Endothelial cell of umbilical vein (primary cell): Measurements from ENCODE around the gene ACVR2B. TPM values are rescaled to one million over a fixed set of nuclear protein-coding genes. Genes with fewer than 3 reads are reported as not detected.

Source experiments
- BruUV-seq: library from RNA; stranded (reverse); fragments of 400-500 nt; replicated peaks from 2 replicates; lab custom pipeline; 2021; lab: Mats Ljungman, UMichigan
- CTCF ChIA-PET: fragments of 300-600, 350-600 bp; sonication (Branson Sonifier 250); formaldehyde crosslinking; loops from one replicate; lab custom pipeline; 2021; ENCODE audit warnings: antibody characterized with exemption, inconsistent platforms; lab: Charles Lee
- POLR2A ChIA-PET: fragments of 300-600, 350-600 bp; sonication (Branson Sonifier 250); formaldehyde crosslinking; loops from one replicate; lab custom pipeline; 2021; ENCODE audit warnings: antibody characterized with exemption, inconsistent platforms; lab: Charles Lee
- DNase-seq: peaks from one replicate; pipeline ENCODE4 v3.0.0-alpha.2; 2011; ENCODE audit warnings: low read depth, low spot score
- FAIRE-seq: peaks from 2 replicates; lab custom pipeline; 2011; peaks lifted over from hg19 to GRCh38; lab: Jason Lieb, UNC
- H2AFZ ChIP-seq: 2 replicates; pipeline ENCODE4 v1.6.0; 2012; ENCODE audit warnings: low read depth, low read length, control low read depth, inconsistent platforms
- H3K27ac ChIP-seq: 2 replicates; pipeline ENCODE4 v1.5.1; 2011; ENCODE audit warnings: low read depth, mild to moderate bottlenecking, control low read depth, low read length, moderate library complexity; ENCODE audit not compliant: insufficient read depth
- H3K27me3 ChIP-seq, 2 experiments: 2 replicates each; pipeline versions ENCODE4 v1.6.0 to v1.6.1; 2011; ENCODE audit warnings: low read length in 2 of 2, mixed read lengths in 1 of 2; ENCODE audit not compliant: control insufficient read depth in 2 of 2, insufficient read depth in 2 of 2
- H3K36me3 ChIP-seq, 2 experiments: 2 replicates in 1 of 2; 3 replicates in 1 of 2; pipeline ENCODE4 v1.5.1; 2011; ENCODE audit warnings: low read length in 2 of 2, mild to moderate bottlenecking in 1 of 2, moderate library complexity in 1 of 2; ENCODE audit not compliant: control insufficient read depth in 2 of 2, insufficient read depth in 2 of 2; ENCODE audit errors: extremely low read depth in 1 of 2
- H3K4me1 ChIP-seq: 3 replicates; pipeline ENCODE4 v1.5.1; 2011; ENCODE audit warnings: mild to moderate bottlenecking, low read length; ENCODE audit not compliant: control insufficient read depth, insufficient read depth; ENCODE audit errors: extremely low read depth
- H3K4me2 ChIP-seq: 2 replicates; pipeline ENCODE4 v1.6.1; 2011; ENCODE audit warnings: low read length, control low read depth, mixed read lengths; ENCODE audit not compliant: insufficient read depth
- H3K4me3 ChIP-seq, 3 experiments: fragments of 200-600 bp in 1 of 3; sonication (generic), shearing (Covaris generic) in 1 of 3; replicated peaks in 1 of 3; 2 replicates each; pipeline ENCODE4 v1.5.1; 2011 to 2016; ENCODE audit warnings: control low read depth in 3 of 3, low read length in 3 of 3, mild to moderate bottlenecking in 2 of 3, inconsistent platforms in 1 of 3, low read depth in 1 of 3, moderate library complexity in 1 of 3; ENCODE audit not compliant: insufficient read depth in 1 of 3
- H3K79me2 ChIP-seq: 2 replicates; pipeline ENCODE4 v1.6.0; 2012; ENCODE audit warnings: low read length, inconsistent platforms; ENCODE audit not compliant: control insufficient read depth, insufficient read depth
- H3K9ac ChIP-seq: replicated peaks from 2 replicates; pipeline ENCODE3; 2011; ENCODE audit warnings: low read length, control low read depth; ENCODE audit not compliant: insufficient read depth; ENCODE audit errors: extremely low read depth
- H3K9me1 ChIP-seq: replicated peaks from 3 replicates; pipeline ENCODE4 v1.6.0; 2011; ENCODE audit warnings: mild to moderate bottlenecking, low read length; ENCODE audit not compliant: control insufficient read depth, insufficient read depth; ENCODE audit errors: extremely low read depth
- H3K9me3 ChIP-seq: replicated peaks from 2 replicates; pipeline ENCODE4 v1.5.1; 2012; ENCODE audit warnings: low read length, inconsistent platforms; ENCODE audit not compliant: control insufficient read depth, insufficient read depth
- H4K20me1 ChIP-seq: replicated peaks from 2 replicates; pipeline ENCODE3; 2011; ENCODE audit warnings: mild to moderate bottlenecking, low read length; ENCODE audit not compliant: control insufficient read depth, insufficient read depth; ENCODE audit errors: extremely low read depth
- EZH2 ChIP-seq: IDR thresholded peaks from 2 replicates; pipeline ENCODE4 v1.6.1; 2012; ENCODE audit warnings: borderline replicate concordance, low read depth, mild to moderate bottlenecking, moderate library complexity, low read length, inconsistent platforms; ENCODE audit not compliant: severe bottlenecking
- FOS ChIP-seq: IDR thresholded peaks from 2 replicates; pipeline ENCODE4 v1.6.1; 2011; ENCODE audit warnings: mild to moderate bottlenecking, low read length, moderate library complexity, borderline replicate concordance; ENCODE audit not compliant: insufficient read depth
- GATA2 ChIP-seq: IDR thresholded peaks from 2 replicates; pipeline ENCODE4 v1.7.0; 2011; ENCODE audit warnings: low read depth, mild to moderate bottlenecking, moderate library complexity, mixed read lengths, low read length; ENCODE audit not compliant: insufficient read length, insufficient read depth
- JUN ChIP-seq: IDR thresholded peaks from 2 replicates; pipeline ENCODE4 v1.6.1; 2011; ENCODE audit warnings: borderline replicate concordance, low read depth; ENCODE audit not compliant: insufficient read length, insufficient read depth
- MAX ChIP-seq: IDR thresholded peaks from 2 replicates; pipeline ENCODE4 v1.6.1; 2011; ENCODE audit not compliant: insufficient read depth, insufficient read length
- POLR2A ChIP-seq: IDR thresholded peaks from 2 replicates; pipeline ENCODE4 v1.6.1; 2012; ENCODE audit warnings: low read depth, mild to moderate bottlenecking, control low read depth, low read length
- POLR2AphosphoS5 ChIP-seq: IDR thresholded peaks from 2 replicates; pipeline ENCODE4 v1.6.1; 2012; ENCODE audit warnings: low read depth, mild to moderate bottlenecking, control low read depth, low read length, moderate library complexity; ENCODE audit not compliant: insufficient read depth
- dilution Hi-C: fragments of 300-500 bp; cut with MboI; formaldehyde crosslinking; loops from one replicate; pipeline ENCODE4 v1.15.0; 2019; ENCODE audit warnings: low sequenced_read_pairs; ENCODE audit not compliant: extremely low pct_ligation_motif_present
- intact Hi-C: fragments of 100-400 bp; cut with micrococcal nuclease; formaldehyde crosslinking; loops from one replicate; pipeline ENCODE4 v1.10.0; 2022
- polyA plus RNA-seq, 4 experiments: library from polyadenylated mRNA; depleted of rRNA in 3 of 4; stranded (reverse) in 3 of 4; unstranded in 1 of 4; fragments of >200 nt; gene quantifications; 2 replicates each; pipeline versions ENCODE4 v1.2.1 to v1.2.3, GENCODE V29; 2011 to 2012; ENCODE audit warnings: missing spikeins in 1 of 4
- total RNA-seq: library from RNA; stranded (reverse); gene quantifications from 2 replicates; pipeline ENCODE4 v1.2.3, GENCODE V29; 2021
- TF ChIP-seq, protein P1 (sequence below), 2 donors: IDR thresholded peaks; 1 replicate in 1 of 2; 2 replicates in 1 of 2; pipeline ENCODE4 v1.5.1; 2011; ENCODE audit warnings: low read length in 2 of 2, mild to moderate bottlenecking in 2 of 2, moderate library complexity in 2 of 2, control low read depth in 1 of 2, inconsistent platforms in 1 of 2, low read depth in 1 of 2; ENCODE audit not compliant: insufficient read depth in 1 of 2; ENCODE audit errors: extremely low read depth in 1 of 2

ACVR2B gene
- total and polyA plus RNA-seq, 2 donors (not counting 3 experiments of a cell fraction or from before 2014, with no cell fraction given) = 2.0 to 4.9 TPM

DNA sequence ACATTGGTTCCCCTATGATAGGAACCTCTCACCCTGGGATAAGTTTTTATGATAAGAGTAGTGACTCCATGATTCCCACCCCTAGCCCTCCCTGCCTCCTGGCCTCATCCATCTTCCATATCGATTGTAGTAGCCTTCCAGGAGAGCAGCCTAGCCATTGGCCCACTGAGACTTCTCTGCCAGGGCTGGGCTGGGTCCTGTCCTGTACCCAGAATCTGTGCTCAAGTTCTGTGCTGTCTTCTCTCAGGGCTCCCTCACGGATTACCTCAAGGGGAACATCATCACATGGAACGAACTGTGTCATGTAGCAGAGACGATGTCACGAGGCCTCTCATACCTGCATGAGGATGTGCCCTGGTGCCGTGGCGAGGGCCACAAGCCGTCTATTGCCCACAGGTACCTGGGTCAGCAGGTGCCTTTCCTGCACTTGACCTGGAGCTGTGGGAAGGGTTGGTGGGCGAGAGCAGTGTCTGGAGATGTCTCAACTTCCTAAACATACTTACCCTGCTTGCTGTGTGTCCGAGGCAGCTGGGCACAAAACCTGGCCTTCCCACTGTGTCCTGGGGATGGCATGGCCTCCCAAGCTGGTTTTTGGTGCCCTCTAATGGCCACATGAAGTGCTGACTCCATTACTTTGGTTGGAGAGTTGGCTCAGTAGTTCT, 25.9 kb downstream of the ACVR2B start:
- ChIA-PET POLR2A (no interaction called here), CTCF (interaction anchor here (0.6 to 4.2 kb wide), 17 partner anchors 10 to 476 kb away, joined by 3 to 91 read pairs (median 4); partner anchors contain the start of genes ACVR2B, EXOG and XYLB)
- Histone ChIP-seq H3K27me3 (no peaks in the 10 kb centered on the region), H3K9me1 (no peaks in the 10 kb centered on the region), H3K27ac (no peak overlapping the region), H2AFZ (no peak overlapping the region), H3K4me2 (no peak overlapping the region), H3K4me1 (no peaks in the 10 kb centered on the region), H3K4me3 (no peak overlapping the region), H3K9ac (no peak overlapping the region), H3K9me3 (no peaks in the 10 kb centered on the region), H3K79me2 (no peaks in the 10 kb centered on the region), H4K20me1 (no peaks in the 10 kb centered on the region), H3K36me3 (peaks cover 3 to 17% of the 10 kb centered on the region in 2 experiments)
- BruUV-seq = no TSS peak
- dilution Hi-C loops (no loop called here), intact Hi-C loops (loop anchor here (1.0 to 5.0 kb wide), 4 partner anchors 24 to 361 kb away; partner anchors contain the start of genes ACAA1, MYD88 and XYLB)
- DNase-seq (peak; percentile 64), FAIRE-seq (peak; percentile 89)
- no peak for TF ChIP-seq MAX
- TF ChIP-seq, protein P1, sequence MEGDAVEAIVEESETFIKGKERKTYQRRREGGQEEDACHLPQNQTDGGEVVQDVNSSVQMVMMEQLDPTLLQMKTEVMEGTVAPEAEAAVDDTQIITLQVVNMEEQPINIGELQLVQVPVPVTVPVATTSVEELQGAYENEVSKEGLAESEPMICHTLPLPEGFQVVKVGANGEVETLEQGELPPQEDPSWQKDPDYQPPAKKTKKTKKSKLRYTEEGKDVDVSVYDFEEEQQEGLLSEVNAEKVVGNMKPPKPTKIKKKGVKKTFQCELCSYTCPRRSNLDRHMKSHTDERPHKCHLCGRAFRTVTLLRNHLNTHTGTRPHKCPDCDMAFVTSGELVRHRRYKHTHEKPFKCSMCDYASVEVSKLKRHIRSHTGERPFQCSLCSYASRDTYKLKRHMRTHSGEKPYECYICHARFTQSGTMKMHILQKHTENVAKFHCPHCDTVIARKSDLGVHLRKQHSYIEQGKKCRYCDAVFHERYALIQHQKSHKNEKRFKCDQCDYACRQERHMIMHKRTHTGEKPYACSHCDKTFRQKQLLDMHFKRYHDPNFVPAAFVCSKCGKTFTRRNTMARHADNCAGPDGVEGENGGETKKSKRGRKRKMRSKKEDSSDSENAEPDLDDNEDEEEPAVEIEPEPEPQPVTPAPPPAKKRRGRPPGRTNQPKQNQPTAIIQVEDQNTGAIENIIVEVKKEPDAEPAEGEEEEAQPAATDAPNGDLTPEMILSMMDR (IDR thresholded peaks at IDR 0.05; ENCODE audit: extremely low read depth in 1 of 2, insufficient read depth in 1 of 2, low read depth in 1 of 2, low read length in 2 of 2) = peak; percentile 77 to 84

DNA sequence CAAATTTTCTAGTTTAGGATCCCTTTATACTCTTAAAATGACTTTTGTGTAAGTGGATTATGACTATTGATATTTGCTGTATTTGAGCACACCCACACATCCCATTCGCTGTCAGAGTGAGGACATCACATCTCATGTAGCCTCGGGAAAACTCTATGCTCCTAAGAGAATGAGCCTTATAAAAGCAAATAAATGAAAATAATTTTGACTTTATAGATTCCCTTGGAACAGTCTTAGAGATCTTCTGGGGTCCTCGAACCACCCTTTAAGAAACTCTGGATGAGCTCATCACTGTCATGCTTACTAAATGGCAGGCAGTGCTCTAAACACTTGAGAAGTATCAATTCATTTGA, 26.4 kb downstream of the ACVR2B start:
- Histone ChIP-seq H3K36me3 (peaks cover 3 to 17% of the 10 kb centered on the region in 2 experiments), H3K9me1 (no peaks in the 10 kb centered on the region), H4K20me1 (no peaks in the 10 kb centered on the region), H3K27ac (no peak overlapping the region), H3K4me2 (no peak overlapping the region), H3K4me1 (no peaks in the 10 kb centered on the region), H3K27me3 (no peaks in the 10 kb centered on the region), H2AFZ (no peak overlapping the region), H3K4me3 (no peak overlapping the region), H3K9me3 (no peaks in the 10 kb centered on the region), H3K9ac (no peak overlapping the region), H3K79me2 (no peaks in the 10 kb centered on the region)
- TF ChIP-seq FOS (no peak), EZH2 (no peak), JUN (no peak), POLR2A (no peak), GATA2 (no peak), POLR2AphosphoS5 (no peak)
- TF ChIP-seq, protein P1 (IDR thresholded peaks at IDR 0.05; ENCODE audit: extremely low read depth in 1 of 2, insufficient read depth in 1 of 2, low read depth in 1 of 2, low read length in 2 of 2) = no peak
- dilution Hi-C loops = no loop called here
- BruUV-seq = no TSS peak
- ChIA-PET CTCF (interaction anchor here (0.7 to 4.2 kb wide), 17 partner anchors 11 to 505 kb away, joined by 3 to 91 read pairs (median 4); partner anchors contain the start of genes ACVR2B, EXOG and XYLB), POLR2A (no interaction called here)
- FAIRE-seq (no peak), DNase-seq (no peak)
- intact Hi-C loops = loop anchor here (1.0 kb wide), 2 partner anchors 134 to 362 kb away; partner anchors contain the start of gene XYLB
